WTC11 (cell line): ENCODE data around the gene PHLPP1. TPM values are rescaled to one million over a fixed set of nuclear protein-coding genes. Genes with fewer than 3 reads are reported as not detected.

Experiments used
- ATAC-seq: fragments of 200-7000 bp; cut with Tn5 transposase; 2 replicates; pipeline ENCODE4 v1.10.0; 2021; ENCODE audit warnings: mild to moderate bottlenecking, moderate library complexity
- CTCF ChIA-PET: fragments of 300-600 bp; sonication (Branson Sonifier 250); formaldehyde crosslinking; loops from one replicate; lab custom pipeline; 2021; ENCODE audit warnings: antibody characterized with exemption; lab: Charles Lee
- POLR2A ChIA-PET: fragments of 350-600 bp; sonication (Branson Sonifier 250); formaldehyde crosslinking; loops from one replicate; lab custom pipeline; 2021; ENCODE audit warnings: antibody characterized with exemption; lab: Charles Lee
- DNase-seq: peaks from one replicate; pipeline ENCODE4 v3.0.0; 2021; ENCODE audit warnings: low spot score
- H3K27ac Mint-ChIP-seq: 2 replicates; pipeline ENCODE4 v1.8.0; 2021; ENCODE audit warnings: mixed read lengths
- H3K27me3 Mint-ChIP-seq: 2 replicates; pipeline ENCODE4 v1.8.0; 2021; ENCODE audit warnings: low read depth, mild to moderate bottlenecking, moderate library complexity, mixed read lengths
- H3K36me3 Mint-ChIP-seq: 2 replicates; pipeline ENCODE4 v1.8.0; 2021; ENCODE audit warnings: mixed read lengths
- H3K4me1 Mint-ChIP-seq: 2 replicates; pipeline ENCODE4 v1.8.0; 2022; ENCODE audit warnings: mixed read lengths
- H3K4me3 Mint-ChIP-seq: 2 replicates; pipeline ENCODE4 v1.8.0; 2021; ENCODE audit warnings: mild to moderate bottlenecking, moderate library complexity, mixed read lengths
- H3K9me3 Mint-ChIP-seq: 2 replicates; pipeline ENCODE4 v1.8.0; 2021; ENCODE audit warnings: mixed read lengths
- ATF3 ChIP-seq: sonication (generic); formaldehyde crosslinking; conservative IDR thresholded peaks from 2 replicates; pipeline ENCODE4 v1.8.1; 2022; ENCODE audit warnings: mild to moderate bottlenecking, missing genetic modification reagents
- CBFB ChIP-seq: sonication (generic); formaldehyde crosslinking; IDR thresholded peaks from 2 replicates; pipeline ENCODE4 v1.8.1; 2022; ENCODE audit warnings: mild to moderate bottlenecking, low read depth, missing genetic modification reagents
- E2F1 ChIP-seq: sonication (generic); formaldehyde crosslinking; IDR thresholded peaks from 2 replicates; pipeline ENCODE4 v1.8.0; 2022; ENCODE audit warnings: mild to moderate bottlenecking, missing genetic modification reagents
- ESRRA ChIP-seq: sonication (generic); formaldehyde crosslinking; IDR thresholded peaks from 2 replicates; pipeline ENCODE4 v1.8.1; 2022; ENCODE audit warnings: mild to moderate bottlenecking, missing genetic modification reagents, borderline replicate concordance
- GTF2I ChIP-seq: fragments of 250-450 bp; sonication (Bioruptor Pico); conservative IDR thresholded peaks from 2 replicates; pipeline ENCODE4 v1.4.0; 2021; ENCODE audit warnings: mild to moderate bottlenecking
- HMGA2 ChIP-seq: fragments of 250-450 bp; sonication (Bioruptor Pico); IDR thresholded peaks from 2 replicates; pipeline ENCODE4 v1.4.0; 2021; ENCODE audit warnings: mild to moderate bottlenecking, moderate library complexity
- HMGXB4 ChIP-seq: sonication (generic); formaldehyde crosslinking; IDR thresholded peaks from 2 replicates; pipeline ENCODE4 v1.8.1; 2023; ENCODE audit warnings: mild to moderate bottlenecking, moderate library complexity, missing genetic modification reagents
- KAT7 ChIP-seq: sonication (generic); formaldehyde crosslinking; IDR thresholded peaks from 2 replicates; pipeline ENCODE4 v1.8.1; 2023; ENCODE audit warnings: missing genetic modification reagents, mild to moderate bottlenecking, borderline replicate concordance
- MYBL2 ChIP-seq: sonication (generic); formaldehyde crosslinking; IDR thresholded peaks from 2 replicates; pipeline ENCODE4 v1.8.1; 2023; ENCODE audit warnings: mild to moderate bottlenecking, moderate library complexity, missing genetic modification reagents
- NFATC4 ChIP-seq: fragments of 250-450 bp; sonication (Bioruptor Pico); IDR thresholded peaks from 2 replicates; pipeline ENCODE4 v1.9.0; 2021; ENCODE audit warnings: mild to moderate bottlenecking
- NFYB ChIP-seq: sonication (generic); formaldehyde crosslinking; conservative IDR thresholded peaks from 2 replicates; pipeline ENCODE4 v1.8.0; 2022; ENCODE audit warnings: low read depth, missing genetic modification reagents
- NR3C1 ChIP-seq: sonication (generic); formaldehyde crosslinking; conservative IDR thresholded peaks from 2 replicates; pipeline ENCODE4 v1.8.1; 2023; ENCODE audit warnings: low read depth, mild to moderate bottlenecking, missing genetic modification reagents
- OVOL2 ChIP-seq: fragments of 250-450 bp; sonication (Bioruptor Pico); IDR thresholded peaks from 2 replicates; pipeline ENCODE4 v1.9.0; 2021; ENCODE audit warnings: mild to moderate bottlenecking, borderline replicate concordance
- RORB ChIP-seq: fragments of 250-450 bp; sonication (Bioruptor Pico); IDR thresholded peaks from 2 replicates; pipeline ENCODE4 v1.9.0; 2021; ENCODE audit warnings: mild to moderate bottlenecking
- ZNF138 ChIP-seq: sonication (generic); formaldehyde crosslinking; conservative IDR thresholded peaks from 2 replicates; pipeline ENCODE4 v1.8.1; 2022; ENCODE audit warnings: mild to moderate bottlenecking, moderate library complexity, missing genetic modification reagents
- ZNF219 ChIP-seq: sonication (generic); formaldehyde crosslinking; IDR thresholded peaks from 2 replicates; pipeline ENCODE4 v1.8.0; 2023; ENCODE audit warnings: missing genetic modification reagents, mild to moderate bottlenecking, borderline replicate concordance
- ZNF263 ChIP-seq: sonication (generic); formaldehyde crosslinking; IDR thresholded peaks from 2 replicates; pipeline ENCODE4 v1.8.1; 2022; ENCODE audit warnings: low read depth, mild to moderate bottlenecking, moderate library complexity, missing genetic modification reagents
- ZNF317 ChIP-seq: sonication (generic); formaldehyde crosslinking; IDR thresholded peaks from 2 replicates; pipeline ENCODE4 v1.8.1; 2023; ENCODE audit warnings: low read depth, mild to moderate bottlenecking, moderate library complexity, missing genetic modification reagents, borderline replicate concordance
- total RNA-seq: library from RNA; stranded (reverse); gene quantifications from 3 replicates; pipeline ENCODE4 v1.2.3, GENCODE V29; 2021
- TF ChIP-seq, protein P1 (sequence below): fragments of 250-450 bp; sonication (Bioruptor Pico); IDR thresholded peaks from 2 replicates; pipeline ENCODE4 v1.8.0; 2021; ENCODE audit warnings: mild to moderate bottlenecking
- TF ChIP-seq, protein P2 (sequence below): sonication (generic); formaldehyde crosslinking; conservative IDR thresholded peaks from 2 replicates; pipeline ENCODE4 v1.8.1; 2023; ENCODE audit warnings: mild to moderate bottlenecking, low read depth, missing genetic modification reagents, moderate library complexity
- TF ChIP-seq, protein P3 (sequence below): sonication (generic); formaldehyde crosslinking; IDR thresholded peaks from 2 replicates; pipeline ENCODE4 v1.8.1; 2022; ENCODE audit warnings: mild to moderate bottlenecking, moderate library complexity, missing genetic modification reagents

Gene PHLPP1
- total RNA-seq, 1 experiment from 2014 or later, result 52.0 TPM

GRCh38 chr18:62710417-62710816 lies 4.9 kb upstream of the PHLPP1 start:
- Mint-ChIP-seq H3K4me1 (peaks cover 16% of the 10 kb centered on the region), H3K9me3 (no peaks in the 10 kb centered on the region), H3K27me3 (no peaks in the 10 kb centered on the region), H3K36me3 (no peaks in the 10 kb centered on the region), H3K27ac (no peak overlapping the region), H3K4me3 (no peak overlapping the region)
- no peak for TF ChIP-seq NR3C1
- TF ChIP-seq CBFB (CRISPR knock-in tag), result no peak
- no peak for TF ChIP-seq ZNF263
- ChIA-PET CTCF (interaction anchor here (0.6 kb wide), 1 partner anchor 47 kb away, joined by 3 read pairs; no protein-coding TSS in a partner anchor), POLR2A (no interaction called here)
- no peak for DNase-seq
- no peak for ATAC-seq

DNA sequence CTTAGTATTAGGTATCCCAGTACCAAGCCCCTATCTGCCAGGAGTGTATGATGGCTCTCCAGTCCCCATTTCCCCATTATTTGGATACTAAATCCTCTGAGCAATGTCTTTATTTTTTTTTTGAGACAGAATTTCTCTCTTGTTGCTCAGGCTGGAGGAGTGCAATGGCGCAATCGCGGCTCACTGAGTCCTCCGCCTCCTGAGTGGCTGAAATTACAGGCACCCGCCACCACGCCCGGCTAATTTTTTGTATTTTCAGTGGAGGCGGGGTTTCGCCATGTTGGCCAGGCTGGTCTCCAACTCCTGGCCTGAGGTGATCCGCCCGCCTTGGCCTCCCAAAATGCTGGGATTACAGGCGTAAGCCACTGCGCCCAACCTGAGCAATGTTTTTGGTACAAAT lies 3.6 kb upstream of the PHLPP1 start:
- Mint-ChIP-seq H3K9me3 (no peaks in the 10 kb centered on the region), H3K4me1 (peaks cover 16% of the 10 kb centered on the region), H3K4me3 (no peak overlapping the region)
- TF ChIP-seq GTF2I (CRISPR knock-in tag) (no peak), ZNF317 (CRISPR knock-in tag) (no peak), OVOL2 (no peak), E2F1 (no peak), ATF3 (CRISPR knock-in tag) (no peak), KAT7 (CRISPR knock-in tag) (no peak), ZNF138 (CRISPR knock-in tag) (no peak), HMGA2 (CRISPR knock-in tag) (no peak), HMGXB4 (CRISPR knock-in tag) (no peak), MYBL2 (no peak)
- TF ChIP-seq, protein P1, sequence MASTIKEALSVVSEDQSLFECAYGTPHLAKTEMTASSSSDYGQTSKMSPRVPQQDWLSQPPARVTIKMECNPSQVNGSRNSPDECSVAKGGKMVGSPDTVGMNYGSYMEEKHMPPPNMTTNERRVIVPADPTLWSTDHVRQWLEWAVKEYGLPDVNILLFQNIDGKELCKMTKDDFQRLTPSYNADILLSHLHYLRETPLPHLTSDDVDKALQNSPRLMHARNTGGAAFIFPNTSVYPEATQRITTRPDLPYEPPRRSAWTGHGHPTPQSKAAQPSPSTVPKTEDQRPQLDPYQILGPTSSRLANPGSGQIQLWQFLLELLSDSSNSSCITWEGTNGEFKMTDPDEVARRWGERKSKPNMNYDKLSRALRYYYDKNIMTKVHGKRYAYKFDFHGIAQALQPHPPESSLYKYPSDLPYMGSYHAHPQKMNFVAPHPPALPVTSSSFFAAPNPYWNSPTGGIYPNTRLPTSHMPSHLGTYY (CRISPR knock-in tag), result no peak
- TF ChIP-seq, all 79 proteins: peak for 0
- Mint-ChIP-seq H3K27me3 (no peaks in the 10 kb centered on the region), H3K27ac (no peak overlapping the region), H3K36me3 (no peaks in the 10 kb centered on the region)
- ATAC-seq, result no peak
- ChIA-PET CTCF (no interaction called here), POLR2A (no interaction called here)
- no peak for DNase-seq

DNA sequence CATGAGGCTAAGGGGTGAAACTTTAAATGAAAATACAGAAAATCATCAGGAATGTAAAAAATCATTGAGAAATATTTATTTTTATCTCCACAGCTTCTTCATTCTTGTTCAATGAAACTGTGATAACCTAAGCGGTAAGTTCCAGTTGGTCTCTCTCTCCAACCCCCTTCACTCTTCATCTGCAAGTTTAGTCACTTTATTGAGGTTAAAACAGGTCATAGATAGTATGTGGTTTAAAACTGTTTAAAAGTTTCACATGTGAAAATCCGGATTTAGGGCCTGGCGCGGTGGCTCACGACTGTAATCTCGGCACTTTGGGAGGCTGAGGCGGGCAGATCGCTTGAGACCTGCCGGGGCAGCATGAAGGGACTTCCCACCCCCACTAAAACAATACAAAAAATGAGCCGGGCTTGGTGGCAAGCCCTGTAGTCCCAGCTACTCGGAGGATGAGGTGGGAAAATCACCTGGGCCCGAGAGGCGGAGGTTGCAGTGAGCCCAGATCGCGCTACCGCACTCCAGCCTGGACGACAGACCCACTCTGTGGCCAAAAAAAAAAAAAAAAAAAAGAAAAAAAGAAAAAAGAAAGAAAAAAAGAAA lies 1.6 kb upstream of the PHLPP1 start:
- peak overlapping the region; percentile 90 for H3K27ac Mint-ChIP-seq
- peak; percentile 24 for DNase-seq
- ATAC-seq, result no peak
- peaks cover 23% of the 10 kb centered on the region for H3K4me1 Mint-ChIP-seq
- peak overlapping the region; percentile 75 for H3K4me3 Mint-ChIP-seq
- H3K27me3 Mint-ChIP-seq, result no peaks in the 10 kb centered on the region
- 0 out of 2 replicates have a peak, but pooled peaks cover 4% of the 10 kb centered on the region for H3K36me3 Mint-ChIP-seq
- CTCF ChIA-PET, result interaction anchor here (0.6 kb wide), 1 partner anchor 110 kb away, joined by 4 read pairs; no protein-coding TSS in a partner anchor
- no peaks in the 10 kb centered on the region for H3K9me3 Mint-ChIP-seq
- POLR2A ChIA-PET, result interaction anchor here (0.6 kb wide), 1 partner anchor 92 kb away, joined by 6 read pairs; no protein-coding TSS in a partner anchor
- TF ChIP-seq GTF2I (CRISPR knock-in tag) (no peak), ZNF219 (no peak), ATF3 (CRISPR knock-in tag) (no peak), NFYB (no peak), ESRRA (no peak), RORB (CRISPR knock-in tag) (no peak), HMGXB4 (CRISPR knock-in tag) (no peak), CBFB (CRISPR knock-in tag) (no peak), NFATC4 (CRISPR knock-in tag) (no peak)
- TF ChIP-seq, protein P2, sequence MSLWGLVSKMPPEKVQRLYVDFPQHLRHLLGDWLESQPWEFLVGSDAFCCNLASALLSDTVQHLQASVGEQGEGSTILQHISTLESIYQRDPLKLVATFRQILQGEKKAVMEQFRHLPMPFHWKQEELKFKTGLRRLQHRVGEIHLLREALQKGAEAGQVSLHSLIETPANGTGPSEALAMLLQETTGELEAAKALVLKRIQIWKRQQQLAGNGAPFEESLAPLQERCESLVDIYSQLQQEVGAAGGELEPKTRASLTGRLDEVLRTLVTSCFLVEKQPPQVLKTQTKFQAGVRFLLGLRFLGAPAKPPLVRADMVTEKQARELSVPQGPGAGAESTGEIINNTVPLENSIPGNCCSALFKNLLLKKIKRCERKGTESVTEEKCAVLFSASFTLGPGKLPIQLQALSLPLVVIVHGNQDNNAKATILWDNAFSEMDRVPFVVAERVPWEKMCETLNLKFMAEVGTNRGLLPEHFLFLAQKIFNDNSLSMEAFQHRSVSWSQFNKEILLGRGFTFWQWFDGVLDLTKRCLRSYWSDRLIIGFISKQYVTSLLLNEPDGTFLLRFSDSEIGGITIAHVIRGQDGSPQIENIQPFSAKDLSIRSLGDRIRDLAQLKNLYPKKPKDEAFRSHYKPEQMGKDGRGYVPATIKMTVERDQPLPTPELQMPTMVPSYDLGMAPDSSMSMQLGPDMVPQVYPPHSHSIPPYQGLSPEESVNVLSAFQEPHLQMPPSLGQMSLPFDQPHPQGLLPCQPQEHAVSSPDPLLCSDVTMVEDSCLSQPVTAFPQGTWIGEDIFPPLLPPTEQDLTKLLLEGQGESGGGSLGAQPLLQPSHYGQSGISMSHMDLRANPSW (CRISPR knock-in tag), result no peak
- TF ChIP-seq, protein P3, sequence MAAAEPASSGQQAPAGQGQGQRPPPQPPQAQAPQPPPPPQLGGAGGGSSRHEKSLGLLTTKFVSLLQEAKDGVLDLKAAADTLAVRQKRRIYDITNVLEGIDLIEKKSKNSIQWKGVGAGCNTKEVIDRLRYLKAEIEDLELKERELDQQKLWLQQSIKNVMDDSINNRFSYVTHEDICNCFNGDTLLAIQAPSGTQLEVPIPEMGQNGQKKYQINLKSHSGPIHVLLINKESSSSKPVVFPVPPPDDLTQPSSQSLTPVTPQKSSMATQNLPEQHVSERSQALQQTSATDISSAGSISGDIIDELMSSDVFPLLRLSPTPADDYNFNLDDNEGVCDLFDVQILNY, result no peak
